Measurements from ENCODE around the gene SPSB2.
"Not testable (repeated sequence)": the region's sequence is repeated elsewhere in the genome, so short reads cannot be mapped to it uniquely, and the experiment has no call there.

The SPSB2 gene

GRCh38 chr12:6909421-6910145, 36.5 kb upstream of the SPSB2 start:
- H3K4me3 ChIP-seq (ENCODE audit: low read depth, low read length), result no peak overlapping the region
- no peak for DNase-seq (ENCODE audit: low read depth)
- TF ChIP-seq CTCF (IDR thresholded peaks at IDR 0.05; ENCODE audit: low read depth, low read length) (no peak), MYC (IDR thresholded peaks at IDR 0.05; ENCODE audit: low read depth, low read length) (no peak), POLR2A (IDR thresholded peaks at IDR 0.05; ENCODE audit: extremely low read depth, insufficient read length) (no peak), MAX (IDR thresholded peaks at IDR 0.05; ENCODE audit: low read depth, low read length) (no peak)

- H3K4me3 ChIP-seq (ENCODE audit: low read depth, low read length); DNase-seq (ENCODE audit: low read depth): not testable (repeated sequence)
Measured at GRCh38 chr12:6908141-6908540, 35.0 kb upstream of the SPSB2 start.

- TF ChIP-seq POLR2A (IDR thresholded peaks at IDR 0.05; ENCODE audit: extremely low read depth, insufficient read length) (no peak), MYC (IDR thresholded peaks at IDR 0.05; ENCODE audit: low read depth, low read length) (no peak), CTCF (IDR thresholded peaks at IDR 0.05; ENCODE audit: low read depth, low read length) (no peak), MAX (IDR thresholded peaks at IDR 0.05; ENCODE audit: low read depth, low read length) (no peak)
- no peak for DNase-seq (ENCODE audit: low read depth)
- H3K4me3 ChIP-seq (ENCODE audit: low read depth, low read length), result peak overlapping the region; percentile 59
Measured at GRCh38 chr12:6905414-6906040, 32.4 kb upstream of the SPSB2 start.

- DNase-seq (ENCODE audit: low read depth), result peak; percentile 95
- H3K4me3 ChIP-seq (ENCODE audit: low read depth, low read length), result peak within 1 kb of the TSS; percentile 59
- TF ChIP-seq CTCF (IDR thresholded peaks at IDR 0.05; ENCODE audit: low read depth, low read length) (no peak), MAX (IDR thresholded peaks at IDR 0.05; ENCODE audit: low read depth, low read length) (0 out of 2 replicates have a peak, but pooled peaks have one; percentile 19), POLR2A (IDR thresholded peaks at IDR 0.05; ENCODE audit: extremely low read depth, insufficient read length) (peak; percentile 51), MYC (IDR thresholded peaks at IDR 0.05; ENCODE audit: low read depth, low read length) (no peak)
Measured at GRCh38 chr12:6904280-6905276, 31.5 kb upstream of the SPSB2 start, which contains the start of gene LRRC23. LRRC23 (plus strand) TSS chr12:6904822; CDS start chr12:6905634, 812 bp downstream.

GRCh38 chr12:6903722-6904121, 30.6 kb upstream of the SPSB2 start:
- peak; percentile 71 for DNase-seq (ENCODE audit: low read depth)
- no peak overlapping the region for H3K4me3 ChIP-seq (ENCODE audit: low read depth, low read length)
- TF ChIP-seq MAX (IDR thresholded peaks at IDR 0.05; ENCODE audit: low read depth, low read length), result peak; percentile 31; the same call in 1 of the 2 replicates
- 0 out of 2 replicates have a peak, but pooled peaks have one; percentile 31 for TF ChIP-seq MYC (IDR thresholded peaks at IDR 0.05; ENCODE audit: low read depth, low read length)
- no peak for TF ChIP-seq POLR2A (IDR thresholded peaks at IDR 0.05; ENCODE audit: extremely low read depth, insufficient read length)

GRCh38 chr12:6902448-6902847, 29.3 kb upstream of the SPSB2 start:
- DNase-seq (ENCODE audit: low read depth), result no peak
- TF ChIP-seq MYC (IDR thresholded peaks at IDR 0.05; ENCODE audit: low read depth, low read length) (no peak), POLR2A (IDR thresholded peaks at IDR 0.05; ENCODE audit: extremely low read depth, insufficient read length) (no peak), CTCF (IDR thresholded peaks at IDR 0.05; ENCODE audit: low read depth, low read length) (no peak), MAX (IDR thresholded peaks at IDR 0.05; ENCODE audit: low read depth, low read length) (no peak)
- no peak overlapping the region for H3K4me3 ChIP-seq (ENCODE audit: low read depth, low read length)

Data from NB4 (cell line).